Calu3 (cell line): ENCODE data around the gene COMMD1. TPM values are rescaled to one million over a fixed set of nuclear protein-coding genes. Genes with fewer than 3 reads are reported as not detected.

Experiments
- BruUV-seq: library from RNA; stranded (reverse); fragments of 400-500 nt; replicated peaks from 2 replicates; lab custom pipeline; 2021; lab: Mats Ljungman, UMichigan
- CTCF ChIA-PET: fragments of 300-600 bp; sonication (Branson Sonifier 250); formaldehyde crosslinking; loops from one replicate; lab custom pipeline; 2022; ENCODE audit warnings: antibody characterized with exemption; lab: Charles Lee
- DNase-seq: peaks from one replicate; pipeline ENCODE4 v3.0.0; 2022
- H3K27ac Mint-ChIP-seq: one replicate; pipeline ENCODE4 v1.8.0; 2022; ENCODE audit warnings: mixed read lengths; ENCODE audit not compliant: unreplicated experiment
- H3K27me3 Mint-ChIP-seq: one replicate; pipeline ENCODE4 v1.8.0; 2022; ENCODE audit warnings: mixed read lengths; ENCODE audit not compliant: unreplicated experiment
- H3K36me3 Mint-ChIP-seq: one replicate; pipeline ENCODE4 v1.8.0; 2022; ENCODE audit warnings: mild to moderate bottlenecking, moderate library complexity, mixed read lengths; ENCODE audit not compliant: insufficient read depth, unreplicated experiment
- H3K4me1 Mint-ChIP-seq: one replicate; pipeline ENCODE4 v1.8.0; 2022; ENCODE audit warnings: mild to moderate bottlenecking, low read depth, mixed read lengths; ENCODE audit not compliant: unreplicated experiment
- H3K4me3 Mint-ChIP-seq: one replicate; pipeline ENCODE4 v1.8.0; 2022; ENCODE audit warnings: mild to moderate bottlenecking, low read depth, moderate library complexity, mixed read lengths; ENCODE audit not compliant: unreplicated experiment
- H3K9me3 Mint-ChIP-seq: one replicate; pipeline ENCODE4 v1.8.0; 2022; ENCODE audit warnings: low read depth, mixed read lengths; ENCODE audit not compliant: unreplicated experiment
- intact Hi-C: fragments of 100-400 bp; cut with micrococcal nuclease; formaldehyde crosslinking; loops from one replicate; pipeline ENCODE4 v1.10.0; 2022; ENCODE audit not compliant: unreplicated experiment
- total RNA-seq: library from RNA; stranded (reverse); gene quantifications from 2 replicates; pipeline ENCODE4 v1.2.3, GENCODE V29; 2022
- TF ChIP-seq, protein P1 (sequence below): fragments of 200-600 bp; IDR thresholded peaks from one replicate; pipeline ENCODE4 v1.8.0; 2022; ENCODE audit warnings: antibody characterized with exemption; ENCODE audit not compliant: unreplicated experiment

Gene COMMD1
- total RNA-seq, 1 experiment from 2014 or later: 19.4 TPM

DNA sequence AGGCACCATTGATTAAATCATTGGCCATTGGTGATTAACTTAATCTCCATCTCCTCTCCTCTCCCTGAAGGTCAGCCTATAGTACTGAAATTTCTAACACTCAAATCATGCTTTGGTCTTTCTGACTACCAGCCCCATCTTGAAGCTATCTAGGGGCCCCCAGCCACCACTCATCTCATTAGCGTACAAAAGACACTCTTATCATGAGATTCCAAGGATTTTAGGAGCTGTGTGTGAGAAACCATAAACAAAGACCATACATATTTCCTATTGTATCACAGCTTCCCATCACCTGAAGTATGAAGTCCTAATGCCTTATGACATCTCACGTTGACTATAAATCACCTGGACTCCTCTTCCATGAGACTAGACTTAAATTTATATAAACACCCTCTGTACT lies 196.4 kb downstream of the COMMD1 start:
- H3K9me3 Mint-ChIP-seq: no peaks in the 10 kb centered on the region
- CTCF ChIA-PET: interaction anchor here (0.5 kb wide), 1 partner anchor 44 kb away, joined by 3 read pairs; no protein-coding TSS in a partner anchor
- no peak overlapping the region for H3K4me3 Mint-ChIP-seq
- no peaks in the 10 kb centered on the region for H3K4me1 Mint-ChIP-seq
- no peaks in the 10 kb centered on the region for H3K27me3 Mint-ChIP-seq
- no peak for DNase-seq
- no TSS peak for BruUV-seq
- intact Hi-C loops: no loop called here
- H3K27ac Mint-ChIP-seq: no peak overlapping the region
- TF ChIP-seq, protein P1, sequence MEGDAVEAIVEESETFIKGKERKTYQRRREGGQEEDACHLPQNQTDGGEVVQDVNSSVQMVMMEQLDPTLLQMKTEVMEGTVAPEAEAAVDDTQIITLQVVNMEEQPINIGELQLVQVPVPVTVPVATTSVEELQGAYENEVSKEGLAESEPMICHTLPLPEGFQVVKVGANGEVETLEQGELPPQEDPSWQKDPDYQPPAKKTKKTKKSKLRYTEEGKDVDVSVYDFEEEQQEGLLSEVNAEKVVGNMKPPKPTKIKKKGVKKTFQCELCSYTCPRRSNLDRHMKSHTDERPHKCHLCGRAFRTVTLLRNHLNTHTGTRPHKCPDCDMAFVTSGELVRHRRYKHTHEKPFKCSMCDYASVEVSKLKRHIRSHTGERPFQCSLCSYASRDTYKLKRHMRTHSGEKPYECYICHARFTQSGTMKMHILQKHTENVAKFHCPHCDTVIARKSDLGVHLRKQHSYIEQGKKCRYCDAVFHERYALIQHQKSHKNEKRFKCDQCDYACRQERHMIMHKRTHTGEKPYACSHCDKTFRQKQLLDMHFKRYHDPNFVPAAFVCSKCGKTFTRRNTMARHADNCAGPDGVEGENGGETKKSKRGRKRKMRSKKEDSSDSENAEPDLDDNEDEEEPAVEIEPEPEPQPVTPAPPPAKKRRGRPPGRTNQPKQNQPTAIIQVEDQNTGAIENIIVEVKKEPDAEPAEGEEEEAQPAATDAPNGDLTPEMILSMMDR: no peak
- no peaks in the 10 kb centered on the region for H3K36me3 Mint-ChIP-seq

DNA sequence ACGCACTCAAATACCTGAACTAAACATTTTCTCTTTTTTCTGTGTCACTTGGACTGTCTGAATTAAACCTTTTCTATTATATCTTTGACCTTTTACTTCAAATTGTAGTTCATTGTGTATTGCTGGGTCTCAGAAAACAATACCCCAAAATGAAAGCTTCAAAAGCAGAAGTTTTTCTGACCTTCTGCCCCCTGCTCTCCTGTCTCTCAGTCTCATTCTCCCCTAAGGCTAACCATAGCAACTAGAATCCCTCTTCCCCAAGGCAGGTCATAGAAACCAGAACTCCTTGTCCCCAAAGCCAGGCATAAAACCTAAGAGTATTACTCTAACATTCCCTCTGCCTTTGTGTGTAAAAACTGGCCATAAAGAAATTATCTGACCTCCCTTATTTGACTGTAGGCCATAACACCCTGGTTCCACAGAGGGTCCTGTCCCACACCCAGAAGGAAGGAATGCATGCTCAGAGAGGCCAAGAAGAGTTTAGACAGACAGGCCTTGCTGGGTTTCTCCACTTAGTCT lies 197.0 kb downstream of the COMMD1 start:
- BruUV-seq: no TSS peak
- intact Hi-C loops: no loop called here
- CTCF ChIA-PET: interaction anchor here (0.6 kb wide), 2 partner anchors 58 to 810 kb away, joined by 3 to 5 read pairs; no protein-coding TSS in a partner anchor
- Mint-ChIP-seq H3K36me3 (no peaks in the 10 kb centered on the region), H3K4me1 (no peaks in the 10 kb centered on the region), H3K4me3 (no peak overlapping the region), H3K9me3 (no peaks in the 10 kb centered on the region), H3K27me3 (no peaks in the 10 kb centered on the region), H3K27ac (no peak overlapping the region)
- no peak for DNase-seq
- TF ChIP-seq, protein P1: no peak

- no peaks in the 10 kb centered on the region for H3K36me3 Mint-ChIP-seq
- no TSS peak for BruUV-seq
- no peak overlapping the region for H3K4me3 Mint-ChIP-seq
- CTCF ChIA-PET: no interaction called here
- DNase-seq: no peak
- intact Hi-C loops: no loop called here
- H3K27me3 Mint-ChIP-seq: no peaks in the 10 kb centered on the region
- TF ChIP-seq, protein P1: no peak
- no peaks in the 10 kb centered on the region for H3K4me1 Mint-ChIP-seq
- H3K9me3 Mint-ChIP-seq: no peaks in the 10 kb centered on the region
- H3K27ac Mint-ChIP-seq: no peak overlapping the region
Observed at GRCh38 chr2:62109554-62109953, 204.1 kb downstream of the COMMD1 start.

DNA sequence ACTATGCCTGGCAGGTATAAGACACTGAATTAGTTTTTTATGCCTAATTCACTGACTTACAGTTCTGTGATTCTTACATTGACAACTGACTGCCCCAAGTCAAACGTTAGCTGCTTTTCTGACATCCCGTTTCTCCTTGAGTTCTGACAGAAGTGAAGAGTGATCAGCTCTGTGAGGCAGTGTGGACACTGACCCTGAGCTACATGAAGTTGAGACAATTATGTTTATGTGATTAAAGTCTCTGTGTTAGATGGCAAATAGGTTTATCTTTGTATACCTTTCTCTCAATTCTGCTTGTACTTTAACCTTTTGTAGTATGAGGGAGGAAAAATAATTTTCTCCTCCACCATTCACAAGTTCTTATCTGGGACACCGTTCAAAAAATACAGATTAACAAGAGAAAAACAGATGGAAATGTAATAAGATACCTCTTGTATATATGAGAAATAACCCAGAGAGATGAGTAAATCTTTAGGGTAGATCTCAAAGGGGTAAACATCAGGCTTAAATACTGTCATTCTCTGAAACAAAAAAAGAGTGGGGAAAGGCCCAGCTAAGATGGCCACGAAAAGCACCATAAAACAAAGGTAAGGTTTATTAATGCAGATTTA lies 205.0 kb downstream of the COMMD1 start:
- Mint-ChIP-seq H3K36me3 (no peaks in the 10 kb centered on the region), H3K4me3 (no peak overlapping the region), H3K27me3 (no peaks in the 10 kb centered on the region), H3K27ac (no peak overlapping the region), H3K9me3 (no peaks in the 10 kb centered on the region), H3K4me1 (no peaks in the 10 kb centered on the region)
- BruUV-seq: no TSS peak
- CTCF ChIA-PET: interaction anchor here (0.5 kb wide), 1 partner anchor 303 kb away, joined by 3 read pairs; no protein-coding TSS in a partner anchor
- TF ChIP-seq, protein P1: no peak
- intact Hi-C loops: no loop called here
- DNase-seq: no peak
